Osteocyte (in vitro differentiated cells): ENCODE data around the gene TRAF2. TPM values are rescaled to one million over a fixed set of nuclear protein-coding genes. Genes with fewer than 3 reads are reported as not detected.
A peak's percentile ranks its signal among the peaks of the same experiment; 100 is the strongest.

Experiments
- DNase-seq: peaks from one replicate; pipeline ENCODE4 v3.0.0; 2021; ENCODE audit warnings: mixed read lengths; ENCODE audit not compliant: unreplicated experiment; ENCODE audit errors: extremely low spot score
- H3K27ac Mint-ChIP-seq: one replicate; pipeline ENCODE4 v1.8.0; 2021; ENCODE audit warnings: mild to moderate bottlenecking, mixed read lengths; ENCODE audit not compliant: unreplicated experiment
- H3K27me3 Mint-ChIP-seq: one replicate; pipeline ENCODE4 v1.8.0; 2021; ENCODE audit warnings: mixed read lengths; ENCODE audit not compliant: unreplicated experiment
- H3K36me3 Mint-ChIP-seq: one replicate; pipeline ENCODE4 v1.8.0; 2021; ENCODE audit warnings: mixed read lengths; ENCODE audit not compliant: unreplicated experiment
- H3K4me1 Mint-ChIP-seq: one replicate; pipeline ENCODE4 v1.8.0; 2021; ENCODE audit warnings: mixed read lengths; ENCODE audit not compliant: unreplicated experiment
- H3K4me3 Mint-ChIP-seq: one replicate; pipeline ENCODE4 v1.8.0; 2021; ENCODE audit warnings: mild to moderate bottlenecking, moderate library complexity, mixed read lengths; ENCODE audit not compliant: unreplicated experiment
- H3K9me3 Mint-ChIP-seq: one replicate; pipeline ENCODE4 v1.8.0; 2021; ENCODE audit warnings: mixed read lengths; ENCODE audit not compliant: unreplicated experiment
- CTCF ChIP-seq: fragments of 200-600 bp; sonication (generic); IDR thresholded peaks from 2 replicates; pipeline ENCODE4 v1.5.0; 2021; ENCODE audit warnings: antibody characterized with exemption, mild to moderate bottlenecking, moderate library complexity
- total RNA-seq: library from RNA; stranded (reverse); gene quantifications from 2 replicates; pipeline ENCODE4 v1.2.1, GENCODE V29; 2021

TRAF2 gene
- total RNA-seq, 1 donor from 2014 or later: 14.4 TPM

GRCh38 chr9:136886610-136887597, 588 bp downstream of the TRAF2 start:
- Mint-ChIP-seq H3K4me1 (peaks cover 20% of the 10 kb centered on the region), H3K27me3 (no peaks in the 10 kb centered on the region), H3K9me3 (no peaks in the 10 kb centered on the region), H3K36me3 (no peaks in the 10 kb centered on the region), H3K27ac (peak overlapping the region; percentile 81), H3K4me3 (peak overlapping the region; percentile 78)
- no peak for DNase-seq
- no peak for TF ChIP-seq CTCF

GRCh38 chr9:136888454-136888853, 2.1 kb downstream of the TRAF2 start:
- H3K4me1 Mint-ChIP-seq: peaks cover 11% of the 10 kb centered on the region
- TF ChIP-seq CTCF: no peak
- H3K9me3 Mint-ChIP-seq: no peaks in the 10 kb centered on the region
- no peak for DNase-seq
- H3K4me3 Mint-ChIP-seq: no peak overlapping the region
- no peaks in the 10 kb centered on the region for H3K27me3 Mint-ChIP-seq
- no peaks in the 10 kb centered on the region for H3K36me3 Mint-ChIP-seq
- no peak overlapping the region for H3K27ac Mint-ChIP-seq

- no peaks in the 10 kb centered on the region for H3K36me3 Mint-ChIP-seq
- H3K4me3 Mint-ChIP-seq: no peak overlapping the region
- no peak for DNase-seq
- no peak for TF ChIP-seq CTCF
- H3K27ac Mint-ChIP-seq: no peak overlapping the region
- no peaks in the 10 kb centered on the region for H3K27me3 Mint-ChIP-seq
- no peaks in the 10 kb centered on the region for H3K9me3 Mint-ChIP-seq
- peaks cover 13% of the 10 kb centered on the region for H3K4me1 Mint-ChIP-seq
These were observed 3.5 kb downstream of the TRAF2 start for GRCh38 chr9:136889858-136890257.

GRCh38 chr9:136890661-136891060, 4.3 kb downstream of the TRAF2 start:
- no peak overlapping the region for H3K4me3 Mint-ChIP-seq
- H3K36me3 Mint-ChIP-seq: no peaks in the 10 kb centered on the region
- no peaks in the 10 kb centered on the region for H3K9me3 Mint-ChIP-seq
- H3K4me1 Mint-ChIP-seq: peaks cover 10% of the 10 kb centered on the region
- TF ChIP-seq CTCF: no peak
- no peak overlapping the region for H3K27ac Mint-ChIP-seq
- DNase-seq: no peak
- H3K27me3 Mint-ChIP-seq: no peaks in the 10 kb centered on the region

GRCh38 chr9:136896027-136896426, 9.7 kb downstream of the TRAF2 start:
- Mint-ChIP-seq H3K9me3 (no peaks in the 10 kb centered on the region), H3K36me3 (peaks cover 9% of the 10 kb centered on the region), H3K4me3 (no peak overlapping the region), H3K27me3 (no peaks in the 10 kb centered on the region), H3K4me1 (peaks cover 6% of the 10 kb centered on the region), H3K27ac (no peak overlapping the region)
- no peak for TF ChIP-seq CTCF
- DNase-seq: no peak
